IPS DF 6.9 (cell line): Measurements from ENCODE around the gene NOL4L.

Experiments
- DNase-seq: peaks from one replicate; pipeline ENCODE4 v3.0.0-alpha.2; 2013; ENCODE audit warnings: low read depth, low spot score
- H3K27ac ChIP-seq: one replicate; pipeline ENCODE4 v1.5.1; 2013; ENCODE audit warnings: low read length, control low read depth
- H3K27me3 ChIP-seq: 2 replicates; pipeline ENCODE4 v1.6.1; 2013; ENCODE audit warnings: mild to moderate bottlenecking, low read length; ENCODE audit not compliant: control insufficient read depth, insufficient read depth
- H3K36me3 ChIP-seq: 2 replicates; pipeline ENCODE4 v1.6.1; 2013; ENCODE audit warnings: low read length; ENCODE audit not compliant: control insufficient read depth, insufficient read depth
- H3K4me1 ChIP-seq: 2 replicates; pipeline ENCODE4 v1.6.1; 2013; ENCODE audit warnings: low read length; ENCODE audit not compliant: control insufficient read depth, insufficient read depth
- H3K4me3 ChIP-seq: 2 replicates; pipeline ENCODE4 v1.5.1; 2013; ENCODE audit warnings: mild to moderate bottlenecking, low read length
- H3K9me3 ChIP-seq: 2 replicates; pipeline ENCODE4 v1.6.1; 2013; ENCODE audit warnings: low read length, inconsistent platforms; ENCODE audit not compliant: control insufficient read depth, insufficient read depth
- WGBS: extraction: QIAGEN DNeasy Blood & Tissue Kit; methylation state at CpG from one replicate; pipeline ENCODE4 v1.1.7; 2013; ENCODE audit warnings: mixed read lengths, missing lambda C conversion rate; ENCODE audit not compliant: insufficient read length, insufficient coverage; 5-methylcytosine and 5-hydroxymethylcytosine counted together

NOL4L gene

DNA sequence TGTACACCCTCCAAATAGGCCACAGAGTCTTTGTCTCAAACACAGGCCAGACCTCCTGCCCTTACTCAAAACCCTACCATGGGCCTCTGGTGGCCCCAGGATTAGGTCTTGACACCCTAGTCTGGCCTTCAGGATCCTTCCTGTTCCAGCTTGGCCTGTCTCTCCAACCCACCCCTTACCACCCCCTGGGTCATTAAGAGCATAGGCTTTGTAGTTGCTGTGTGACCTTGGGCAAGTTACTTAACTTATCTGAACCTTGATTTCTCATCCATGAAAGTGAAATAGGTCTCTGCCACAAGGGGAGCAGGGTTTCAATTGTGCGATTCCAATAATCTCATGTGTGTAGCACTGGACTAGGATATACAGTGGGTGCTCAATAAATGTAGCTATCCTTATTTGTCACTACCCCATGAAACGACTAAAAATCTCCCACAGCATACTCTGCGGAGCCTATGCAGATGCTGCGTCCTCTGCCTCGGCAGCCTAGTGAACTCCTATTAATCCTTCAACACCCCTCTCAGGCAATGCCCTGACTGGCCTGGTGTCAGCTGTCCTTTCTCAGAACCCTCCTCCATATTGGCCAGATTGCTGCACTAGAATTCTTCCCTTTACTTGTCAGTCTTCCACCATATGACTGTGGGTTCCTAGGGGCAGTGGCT is 39.7 kb upstream of the NOL4L start:
- no peaks in the 10 kb centered on the region for H3K9me3 ChIP-seq
- no peaks in the 10 kb centered on the region for H3K36me3 ChIP-seq
- no CpG with 5 or more reads among the region's 5 CpGs for WGBS
- no peak overlapping the region for H3K27ac ChIP-seq
- H3K27me3 ChIP-seq: no peaks in the 10 kb centered on the region
- peaks cover 3% of the 10 kb centered on the region for H3K4me1 ChIP-seq
- H3K4me3 ChIP-seq: no peak overlapping the region
- DNase-seq: no peak

GRCh38 chr20:32623667-32624157 is 38.6 kb upstream of the NOL4L start:
- Histone ChIP-seq H3K9me3 (no peaks in the 10 kb centered on the region), H3K36me3 (no peaks in the 10 kb centered on the region), H3K4me3 (no peak overlapping the region), H3K4me1 (peaks cover 3% of the 10 kb centered on the region), H3K27ac (no peak overlapping the region), H3K27me3 (no peaks in the 10 kb centered on the region)
- WGBS: no CpG with 5 or more reads among the region's 18 CpGs
- DNase-seq: peak; percentile 31

- H3K9me3 ChIP-seq: no peaks in the 10 kb centered on the region
- peaks cover 2% of the 10 kb centered on the region for H3K4me1 ChIP-seq
- DNase-seq: no peak
- no peak overlapping the region for H3K27ac ChIP-seq
- H3K4me3 ChIP-seq: no peak overlapping the region
- H3K27me3 ChIP-seq: no peaks in the 10 kb centered on the region
- no CpG with 5 or more reads among the region's 21 CpGs for WGBS
- no peaks in the 10 kb centered on the region for H3K36me3 ChIP-seq
Measured at GRCh38 chr20:32622585-32623468, 37.7 kb upstream of the NOL4L start.

- no peaks in the 10 kb centered on the region for H3K9me3 ChIP-seq
- no peaks in the 10 kb centered on the region for H3K36me3 ChIP-seq
- no CpG with 5 or more reads among the region's 16 CpGs for WGBS
- no peak overlapping the region for H3K4me3 ChIP-seq
- H3K27me3 ChIP-seq: no peaks in the 10 kb centered on the region
- H3K27ac ChIP-seq: no peak overlapping the region
- peaks cover 2% of the 10 kb centered on the region; the same call in 1 of the 2 replicates for H3K4me1 ChIP-seq
- DNase-seq: no peak
Measured at GRCh38 chr20:32621891-32622584, 36.9 kb upstream of the NOL4L start.

DNA sequence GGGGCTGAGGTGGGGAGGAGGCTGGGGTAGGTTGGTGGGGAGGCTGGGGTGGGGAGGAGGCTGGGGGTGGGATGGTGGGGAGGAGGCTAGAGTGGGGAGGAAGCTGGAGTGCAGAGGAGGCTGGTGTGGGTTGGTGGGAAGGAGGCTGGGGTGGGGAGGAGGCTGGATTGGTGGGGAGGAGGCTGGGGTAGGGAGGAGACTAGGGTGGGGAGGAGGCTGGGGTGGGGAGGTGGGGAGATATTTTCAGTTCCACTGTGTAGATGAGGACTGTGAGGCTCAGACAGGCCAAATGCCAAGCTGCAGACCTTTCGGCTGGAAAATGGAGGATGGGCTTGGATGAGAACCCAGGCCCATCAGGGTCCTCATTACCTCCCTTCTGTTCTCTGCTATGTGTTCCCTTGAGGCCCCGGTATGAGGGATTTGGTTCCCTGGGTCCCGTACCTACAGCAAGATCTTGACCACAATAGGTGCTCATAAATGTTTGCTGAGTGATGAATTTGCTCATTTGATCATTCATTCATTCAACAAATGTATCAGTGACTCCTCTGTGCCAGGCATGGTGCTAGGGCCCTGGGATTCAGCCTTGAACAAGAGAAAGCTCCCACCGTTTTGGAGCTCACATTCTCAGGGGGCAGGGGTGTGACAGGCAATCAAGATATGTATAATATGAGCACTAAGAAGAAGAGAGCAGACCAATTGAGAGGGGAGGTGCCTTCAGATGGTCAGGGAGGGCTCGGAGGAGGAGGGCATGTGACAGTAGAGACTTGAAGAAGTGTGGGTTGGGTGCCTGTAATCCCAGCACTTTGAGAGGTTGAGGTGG is 36.1 kb upstream of the NOL4L start:
- no CpG with 5 or more reads among the region's 5 CpGs for WGBS
- no peak for DNase-seq
- Histone ChIP-seq H3K36me3 (no peaks in the 10 kb centered on the region), H3K4me1 (0 out of 2 replicates have a peak, but pooled peaks cover 2% of the 10 kb centered on the region), H3K27me3 (no peaks in the 10 kb centered on the region), H3K27ac (no peak overlapping the region), H3K4me3 (no peak overlapping the region), H3K9me3 (no peaks in the 10 kb centered on the region)

DNA sequence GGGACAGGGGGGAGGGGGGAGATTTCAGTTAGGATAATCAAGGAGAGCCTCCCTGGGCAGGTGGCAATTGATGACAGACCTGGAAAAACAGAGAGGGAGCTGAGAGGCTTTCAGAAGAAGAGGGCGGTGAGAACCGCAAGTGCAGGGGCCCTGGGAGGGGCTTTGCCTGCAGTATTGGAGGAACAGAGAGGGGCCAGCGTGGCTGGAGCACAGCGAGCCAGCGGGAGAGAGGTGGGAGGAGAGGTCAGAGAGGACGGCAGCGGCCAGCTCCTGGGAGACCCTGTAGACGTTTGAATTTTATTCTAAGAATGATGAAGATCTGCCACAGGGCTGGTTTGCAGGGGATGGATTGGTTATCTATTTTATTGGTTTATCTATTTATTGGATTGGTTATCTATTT is 34.5 kb upstream of the NOL4L start:
- no peaks in the 10 kb centered on the region for H3K27me3 ChIP-seq
- no peaks in the 10 kb centered on the region for H3K36me3 ChIP-seq
- 0 out of 2 replicates have a peak, but pooled peaks cover 2% of the 10 kb centered on the region for H3K4me1 ChIP-seq
- no CpG with 5 or more reads among the region's 8 CpGs for WGBS
- no peaks in the 10 kb centered on the region for H3K9me3 ChIP-seq
- no peak overlapping the region for H3K4me3 ChIP-seq
- no peak for DNase-seq
- no peak overlapping the region for H3K27ac ChIP-seq

DNA sequence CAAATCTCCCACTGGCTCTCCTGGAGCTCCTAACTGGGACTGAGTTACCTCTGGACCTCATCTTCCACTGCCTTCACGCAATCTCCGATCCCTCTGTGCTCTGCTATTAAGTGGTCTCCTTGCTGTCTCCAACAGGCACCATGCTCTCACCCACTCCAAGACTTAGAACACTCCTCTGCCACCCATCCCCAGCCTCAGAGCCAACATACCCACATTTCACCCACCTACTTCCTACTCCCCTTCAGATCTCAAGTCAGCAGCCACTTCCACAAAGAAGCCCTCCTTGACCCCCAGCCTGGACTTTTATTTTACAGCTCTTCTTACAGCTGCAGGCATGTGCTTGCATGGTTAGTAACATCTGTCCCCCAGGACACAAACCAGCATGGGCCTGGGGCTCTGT is 29.6 kb upstream of the NOL4L start:
- no peak for DNase-seq
- WGBS: no CpG with 5 or more reads among the region's 2 CpGs
- Histone ChIP-seq H3K4me1 (no peaks in the 10 kb centered on the region; the same call in 1 of the 2 replicates), H3K4me3 (no peak overlapping the region), H3K27me3 (no peaks in the 10 kb centered on the region), H3K27ac (no peak overlapping the region), H3K9me3 (no peaks in the 10 kb centered on the region), H3K36me3 (no peaks in the 10 kb centered on the region)

GRCh38 chr20:32614303-32614702 is 29.2 kb upstream of the NOL4L start:
- H3K27me3 ChIP-seq: no peaks in the 10 kb centered on the region
- H3K27ac ChIP-seq: no peak overlapping the region
- no CpG with 5 or more reads among the region's 1 CpG for WGBS
- DNase-seq: no peak
- no peaks in the 10 kb centered on the region; the same call in 1 of the 2 replicates for H3K4me1 ChIP-seq
- no peak overlapping the region for H3K4me3 ChIP-seq
- no peaks in the 10 kb centered on the region for H3K36me3 ChIP-seq
- no peaks in the 10 kb centered on the region for H3K9me3 ChIP-seq

GRCh38 chr20:32613192-32614053 is 28.3 kb upstream of the NOL4L start:
- DNase-seq: no peak
- Histone ChIP-seq H3K4me1 (no peaks in the 10 kb centered on the region; the same call in 1 of the 2 replicates), H3K9me3 (no peaks in the 10 kb centered on the region), H3K36me3 (no peaks in the 10 kb centered on the region), H3K27ac (no peak overlapping the region), H3K27me3 (no peaks in the 10 kb centered on the region), H3K4me3 (no peak overlapping the region)
- 100% methylated on average over 2 of the region's 3 CpGs for WGBS
